KMS-11 (cell line): Measurements from ENCODE around the gene NRTN.

Source experiments
- H2AFZ ChIP-seq: fragments of 200-600 bp; sonication (generic); 2 replicates; pipeline ENCODE4 v1.6.1; 2016; ENCODE audit warnings: antibody characterized with exemption, mixed run types, low read depth
- H3K27ac ChIP-seq: fragments of 200-600 bp; sonication (generic); 2 replicates; pipeline ENCODE4 v1.6.1; 2016; ENCODE audit warnings: mild to moderate bottlenecking, mixed run types
- H3K27me3 ChIP-seq: fragments of 200-600 bp; sonication (generic); 2 replicates; pipeline ENCODE4 v1.6.1; 2017; ENCODE audit warnings: mild to moderate bottlenecking, low read depth, mixed run types, moderate library complexity; ENCODE audit not compliant: insufficient read depth
- H3K36me3 ChIP-seq: fragments of 200-600 bp; sonication (generic); 2 replicates; pipeline ENCODE4 v1.6.1; 2017; ENCODE audit warnings: mild to moderate bottlenecking, mixed run types; ENCODE audit not compliant: insufficient read depth
- H3K4me1 ChIP-seq: fragments of 200-600 bp; sonication (generic); 2 replicates; pipeline ENCODE4 v1.6.1; 2016; ENCODE audit warnings: mild to moderate bottlenecking, low read depth, mixed run types; ENCODE audit not compliant: poor library complexity, severe bottlenecking
- H3K4me2 ChIP-seq: fragments of 200-600 bp; sonication (generic); 2 replicates; pipeline ENCODE4 v1.7.0; 2016; ENCODE audit warnings: mild to moderate bottlenecking, mixed run types
- H3K4me3 ChIP-seq: fragments of 200-600 bp; sonication (generic); IDR thresholded peaks from 2 replicates; pipeline ENCODE4 v1.6.1; 2017; ENCODE audit warnings: low read depth, low read length, mixed read lengths; ENCODE audit not compliant: insufficient read depth
- H3K79me2 ChIP-seq: fragments of 200-600 bp; sonication (generic); 2 replicates; pipeline ENCODE4 v1.6.1; 2016; ENCODE audit warnings: low read depth, mixed run types; ENCODE audit not compliant: insufficient read depth
- H3K9ac ChIP-seq: fragments of 200-600 bp; sonication (generic); 2 replicates; pipeline ENCODE4 v1.6.1; 2016; ENCODE audit warnings: mild to moderate bottlenecking, mixed run types
- H4K20me1 ChIP-seq: fragments of 200-600 bp; sonication (generic); 2 replicates; pipeline ENCODE4 v1.6.1; 2016; ENCODE audit warnings: mild to moderate bottlenecking, mixed run types; ENCODE audit not compliant: insufficient read depth
- TF ChIP-seq, protein P1 (sequence below): fragments of 200-600 bp; sonication (generic); conservative IDR thresholded peaks from 2 replicates; pipeline ENCODE4 v1.6.1; 2017; ENCODE audit warnings: low read depth, mild to moderate bottlenecking, antibody characterized with exemption, low read length, moderate library complexity, mixed read lengths

The NRTN gene

DNA sequence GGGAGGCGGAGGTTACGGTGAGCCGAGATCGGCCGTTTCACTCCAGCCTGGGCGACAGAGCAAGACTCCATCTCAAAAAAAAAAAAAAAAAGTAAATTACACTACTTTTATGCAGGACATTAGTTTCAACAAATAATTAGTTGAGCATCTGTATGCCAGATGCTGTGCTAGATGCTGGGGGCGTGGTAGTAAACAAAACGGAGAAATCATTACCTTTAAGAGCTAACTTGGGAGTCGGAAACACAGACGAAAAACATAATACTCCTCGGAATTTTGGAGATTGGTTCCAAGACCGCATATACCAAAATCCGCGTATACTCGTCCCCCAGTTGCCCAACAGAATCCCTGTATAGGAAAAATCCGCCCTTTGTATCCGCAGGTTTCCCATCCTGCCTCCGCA, 12.6 kb upstream of the NRTN start:
- Histone ChIP-seq H3K36me3 (no peaks in the 10 kb centered on the region), H3K27me3 (no peaks in the 10 kb centered on the region), H3K9ac (no peak overlapping the region), H3K27ac (no peak overlapping the region), H3K79me2 (no peaks in the 10 kb centered on the region), H2AFZ (no peak overlapping the region), H3K4me2 (no peak overlapping the region), H3K4me1 (peaks cover 5% of the 10 kb centered on the region), H4K20me1 (no peaks in the 10 kb centered on the region), H3K4me3 (no peak overlapping the region)
- TF ChIP-seq, protein P1, sequence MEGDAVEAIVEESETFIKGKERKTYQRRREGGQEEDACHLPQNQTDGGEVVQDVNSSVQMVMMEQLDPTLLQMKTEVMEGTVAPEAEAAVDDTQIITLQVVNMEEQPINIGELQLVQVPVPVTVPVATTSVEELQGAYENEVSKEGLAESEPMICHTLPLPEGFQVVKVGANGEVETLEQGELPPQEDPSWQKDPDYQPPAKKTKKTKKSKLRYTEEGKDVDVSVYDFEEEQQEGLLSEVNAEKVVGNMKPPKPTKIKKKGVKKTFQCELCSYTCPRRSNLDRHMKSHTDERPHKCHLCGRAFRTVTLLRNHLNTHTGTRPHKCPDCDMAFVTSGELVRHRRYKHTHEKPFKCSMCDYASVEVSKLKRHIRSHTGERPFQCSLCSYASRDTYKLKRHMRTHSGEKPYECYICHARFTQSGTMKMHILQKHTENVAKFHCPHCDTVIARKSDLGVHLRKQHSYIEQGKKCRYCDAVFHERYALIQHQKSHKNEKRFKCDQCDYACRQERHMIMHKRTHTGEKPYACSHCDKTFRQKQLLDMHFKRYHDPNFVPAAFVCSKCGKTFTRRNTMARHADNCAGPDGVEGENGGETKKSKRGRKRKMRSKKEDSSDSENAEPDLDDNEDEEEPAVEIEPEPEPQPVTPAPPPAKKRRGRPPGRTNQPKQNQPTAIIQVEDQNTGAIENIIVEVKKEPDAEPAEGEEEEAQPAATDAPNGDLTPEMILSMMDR = no peak

DNA sequence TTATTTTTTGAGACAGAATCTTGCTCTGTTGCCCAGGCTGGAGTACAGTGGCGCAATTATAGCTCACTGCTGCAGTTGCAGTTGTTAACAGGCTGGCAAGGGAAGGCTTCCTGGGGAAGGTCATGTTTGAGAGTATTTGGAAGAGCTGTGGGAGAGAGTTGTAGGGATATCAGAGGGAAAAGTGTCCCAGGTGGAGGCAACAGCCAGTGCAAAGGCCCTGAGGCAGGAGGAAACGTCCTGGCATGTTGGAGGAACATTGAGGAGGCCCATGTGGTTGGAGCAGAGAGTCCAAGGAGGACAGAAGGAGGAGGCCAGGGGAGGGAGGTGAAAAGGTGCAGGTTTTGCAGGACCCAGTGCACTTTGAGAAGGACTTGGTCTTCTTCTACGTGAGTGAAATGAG, 11.7 kb upstream of the NRTN start:
- H3K9ac ChIP-seq = no peak overlapping the region

DNA sequence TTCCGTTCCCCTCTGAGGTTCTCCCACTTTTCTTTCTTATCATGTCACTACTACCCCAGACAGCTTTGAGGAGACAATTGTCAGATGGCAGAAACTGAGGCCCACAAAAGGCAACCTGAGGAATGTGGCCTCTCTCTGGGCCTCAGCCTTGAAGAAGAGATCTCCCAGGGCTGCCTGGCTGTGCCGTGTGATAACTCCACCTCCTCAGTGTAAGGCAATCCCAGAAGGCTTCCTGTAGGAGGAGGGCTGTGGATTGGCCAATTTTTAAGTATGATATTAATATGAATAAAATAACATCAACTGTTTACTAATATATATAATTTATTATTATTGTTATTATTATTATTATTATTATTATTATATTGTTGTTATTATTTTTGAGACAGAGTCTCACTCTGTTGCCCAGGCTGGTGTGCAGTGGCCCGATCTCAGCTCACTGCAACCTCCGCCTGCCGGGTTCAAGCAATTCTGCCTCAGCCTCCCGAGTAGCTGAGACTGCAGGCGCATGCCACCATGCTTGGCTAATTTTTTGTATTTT, 9.4 kb upstream of the NRTN start:
- Histone ChIP-seq H3K36me3 (no peaks in the 10 kb centered on the region), H3K4me3 (no peak overlapping the region), H3K4me2 (no peak overlapping the region), H2AFZ (no peak overlapping the region), H3K9ac (no peak overlapping the region), H3K79me2 (no peaks in the 10 kb centered on the region), H3K27me3 (no peaks in the 10 kb centered on the region), H3K4me1 (peaks cover 5% of the 10 kb centered on the region), H4K20me1 (no peaks in the 10 kb centered on the region), H3K27ac (no peak overlapping the region)
- TF ChIP-seq, protein P1 = no peak

More for the DNA sequence above, 11.7 kb upstream of the NRTN start:
- H3K36me3 ChIP-seq = no peaks in the 10 kb centered on the region
- no peaks in the 10 kb centered on the region for H3K27me3 ChIP-seq
- no peaks in the 10 kb centered on the region for H4K20me1 ChIP-seq
- no peak overlapping the region for H3K4me3 ChIP-seq
- no peaks in the 10 kb centered on the region for H3K79me2 ChIP-seq
- TF ChIP-seq, protein P1 = no peak
- no peak overlapping the region for H3K27ac ChIP-seq
- no peak overlapping the region for H2AFZ ChIP-seq
- no peak overlapping the region for H3K4me2 ChIP-seq
- H3K4me1 ChIP-seq = peaks cover 5% of the 10 kb centered on the region

DNA sequence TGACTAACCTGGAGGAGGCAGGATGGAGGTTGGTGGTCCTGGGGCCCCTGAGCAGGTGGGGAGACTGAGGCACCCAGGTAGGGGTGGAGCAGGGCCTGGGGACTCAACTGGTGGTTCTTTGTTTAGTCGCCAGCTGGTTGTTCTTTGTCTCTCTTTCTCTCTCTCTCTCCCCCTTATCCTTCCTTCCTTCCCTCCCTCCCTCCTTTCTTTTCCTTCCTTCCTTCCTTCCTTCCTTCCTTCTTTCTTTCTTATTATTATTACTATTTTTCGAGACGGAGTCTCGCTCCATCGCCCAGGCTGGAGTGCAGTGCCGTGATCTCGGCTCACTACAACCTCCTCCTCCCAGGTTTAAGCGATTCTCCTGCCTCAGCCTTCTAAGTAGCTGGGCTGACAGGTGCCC, 6.6 kb upstream of the NRTN start:
- Histone ChIP-seq H3K4me3 (no peak overlapping the region), H2AFZ (no peak overlapping the region), H4K20me1 (no peaks in the 10 kb centered on the region), H3K27me3 (no peaks in the 10 kb centered on the region), H3K27ac (no peak overlapping the region), H3K79me2 (no peaks in the 10 kb centered on the region), H3K9ac (no peak overlapping the region), H3K36me3 (no peaks in the 10 kb centered on the region), H3K4me2 (no peak overlapping the region), H3K4me1 (no peaks in the 10 kb centered on the region)
- TF ChIP-seq, protein P1 = no peak
